IPS DF 6.9 (cell line): ENCODE measurements around the gene L1CAM.
A peak's percentile ranks its signal among the peaks of the same experiment; 100 is the strongest.

Source experiments
- DNase-seq: peaks from one replicate; pipeline ENCODE4 v3.0.0-alpha.2; 2013; ENCODE audit warnings: low read depth, low spot score
- H3K27ac ChIP-seq: one replicate; pipeline ENCODE4 v1.5.1; 2013; ENCODE audit warnings: low read length, control low read depth
- H3K27me3 ChIP-seq: 2 replicates; pipeline ENCODE4 v1.6.1; 2013; ENCODE audit warnings: mild to moderate bottlenecking, low read length; ENCODE audit not compliant: control insufficient read depth, insufficient read depth
- H3K36me3 ChIP-seq: 2 replicates; pipeline ENCODE4 v1.6.1; 2013; ENCODE audit warnings: low read length; ENCODE audit not compliant: control insufficient read depth, insufficient read depth
- H3K4me1 ChIP-seq: 2 replicates; pipeline ENCODE4 v1.6.1; 2013; ENCODE audit warnings: low read length; ENCODE audit not compliant: control insufficient read depth, insufficient read depth
- H3K4me3 ChIP-seq: 2 replicates; pipeline ENCODE4 v1.5.1; 2013; ENCODE audit warnings: mild to moderate bottlenecking, low read length
- H3K9me3 ChIP-seq: 2 replicates; pipeline ENCODE4 v1.6.1; 2013; ENCODE audit warnings: low read length, inconsistent platforms; ENCODE audit not compliant: control insufficient read depth, insufficient read depth
- WGBS: extraction: QIAGEN DNeasy Blood & Tissue Kit; methylation state at CpG from one replicate; pipeline ENCODE4 v1.1.7; 2013; ENCODE audit warnings: mixed read lengths, missing lambda C conversion rate; ENCODE audit not compliant: insufficient read length, insufficient coverage; 5-methylcytosine and 5-hydroxymethylcytosine counted together

L1CAM gene

GRCh38 chrX:153929576-153929975 lies 43.6 kb upstream of the L1CAM start:
- DNase-seq = no peak
- no peak overlapping the region for H3K27ac ChIP-seq
- H3K4me3 ChIP-seq = no peak overlapping the region
- peaks cover 14% of the 10 kb centered on the region for H3K36me3 ChIP-seq
- WGBS = no CpG with 5 or more reads among the region's 10 CpGs
- H3K27me3 ChIP-seq = no peaks in the 10 kb centered on the region
- 0 out of 2 replicates have a peak, but pooled peaks cover 1% of the 10 kb centered on the region for H3K4me1 ChIP-seq
- no peaks in the 10 kb centered on the region for H3K9me3 ChIP-seq

- peaks cover 14% of the 10 kb centered on the region for H3K36me3 ChIP-seq
- H3K27me3 ChIP-seq = no peaks in the 10 kb centered on the region
- no peaks in the 10 kb centered on the region for H3K9me3 ChIP-seq
- 0 out of 2 replicates have a peak, but pooled peaks cover 1% of the 10 kb centered on the region for H3K4me1 ChIP-seq
- no peak overlapping the region for H3K4me3 ChIP-seq
- no peak for DNase-seq
- no CpG with 5 or more reads among the region's 9 CpGs for WGBS
- H3K27ac ChIP-seq = no peak overlapping the region
Observed at GRCh38 chrX:153928846-153929245, 42.9 kb upstream of the L1CAM start.

- Histone ChIP-seq H3K4me1 (0 out of 2 replicates have a peak, but pooled peaks cover 1% of the 10 kb centered on the region), H3K9me3 (no peaks in the 10 kb centered on the region), H3K36me3 (peaks cover 14% of the 10 kb centered on the region), H3K4me3 (peak overlapping the region; percentile 68; the same call in 1 of the 2 replicates), H3K27ac (no peak overlapping the region), H3K27me3 (no peaks in the 10 kb centered on the region)
- WGBS = no CpG with 5 or more reads among the region's 76 CpGs
- DNase-seq = peak; percentile 79
Observed at GRCh38 chrX:153927922-153928760, 42.2 kb upstream of the L1CAM start.

GRCh38 chrX:153927672-153927921 lies 41.6 kb upstream of the L1CAM start:
- H3K27me3 ChIP-seq = no peaks in the 10 kb centered on the region
- DNase-seq = no peak
- peaks cover 14% of the 10 kb centered on the region for H3K36me3 ChIP-seq
- no peak overlapping the region for H3K27ac ChIP-seq
- H3K4me3 ChIP-seq = peak overlapping the region; percentile 68; the same call in 1 of the 2 replicates
- 0 out of 2 replicates have a peak, but pooled peaks cover 1% of the 10 kb centered on the region for H3K4me1 ChIP-seq
- H3K9me3 ChIP-seq = no peaks in the 10 kb centered on the region
- WGBS = no CpG with 5 or more reads among the region's 8 CpGs

- DNase-seq = no peak
- Histone ChIP-seq H3K9me3 (no peaks in the 10 kb centered on the region), H3K27ac (no peak overlapping the region), H3K27me3 (no peaks in the 10 kb centered on the region), H3K4me3 (peak overlapping the region; percentile 68; the same call in 1 of the 2 replicates), H3K4me1 (0 out of 2 replicates have a peak, but pooled peaks cover 1% of the 10 kb centered on the region), H3K36me3 (peaks cover 14% of the 10 kb centered on the region)
- WGBS = no CpG with 5 or more reads among the region's 31 CpGs
Observed at GRCh38 chrX:153926858-153927671, 41.1 kb upstream of the L1CAM start.

- H3K27ac ChIP-seq = no peak overlapping the region
- no peak for DNase-seq
- H3K36me3 ChIP-seq = peaks cover 12% of the 10 kb centered on the region
- H3K27me3 ChIP-seq = no peaks in the 10 kb centered on the region
- no peaks in the 10 kb centered on the region for H3K9me3 ChIP-seq
- peak overlapping the region; percentile 48; the same call in 1 of the 2 replicates for H3K4me3 ChIP-seq
- WGBS = no CpG with 5 or more reads among the region's 4 CpGs
- H3K4me1 ChIP-seq = 0 out of 2 replicates have a peak, but pooled peaks cover 1% of the 10 kb centered on the region
Observed at GRCh38 chrX:153926552-153926857, 40.5 kb upstream of the L1CAM start.

- H3K36me3 ChIP-seq = peaks cover 6% of the 10 kb centered on the region
- no peak for DNase-seq
- H3K9me3 ChIP-seq = no peaks in the 10 kb centered on the region
- H3K4me1 ChIP-seq = 0 out of 2 replicates have a peak, but pooled peaks cover 1% of the 10 kb centered on the region
- H3K27me3 ChIP-seq = no peaks in the 10 kb centered on the region
- peak within 1 kb of the TSS; percentile 48; the same call in 1 of the 2 replicates for H3K4me3 ChIP-seq
- no CpG with 5 or more reads among the region's 59 CpGs for WGBS
- H3K27ac ChIP-seq = no peak within 1 kb of the TSS
Observed at GRCh38 chrX:153925739-153926551, 40.0 kb upstream of the L1CAM start, which contains the start of gene ARHGAP4. TSS of gene ARHGAP4 (minus strand) at chrX:153926264. CDS start at chrX:153926202, 62 bp downstream.

GRCh38 chrX:153925387-153925738 lies 39.4 kb upstream of the L1CAM start:
- no CpG with 5 or more reads among the region's 4 CpGs for WGBS
- peak overlapping the region; percentile 48; the same call in 1 of the 2 replicates for H3K4me3 ChIP-seq
- no peak overlapping the region for H3K27ac ChIP-seq
- H3K27me3 ChIP-seq = no peaks in the 10 kb centered on the region
- DNase-seq = no peak
- 0 out of 2 replicates have a peak, but pooled peaks cover 1% of the 10 kb centered on the region for H3K4me1 ChIP-seq
- H3K9me3 ChIP-seq = no peaks in the 10 kb centered on the region
- H3K36me3 ChIP-seq = peaks cover 6% of the 10 kb centered on the region

- no peaks in the 10 kb centered on the region for H3K9me3 ChIP-seq
- no CpG with 5 or more reads among the region's 14 CpGs for WGBS
- DNase-seq = no peak
- H3K27me3 ChIP-seq = no peaks in the 10 kb centered on the region
- H3K4me1 ChIP-seq = 0 out of 2 replicates have a peak, but pooled peaks cover 1% of the 10 kb centered on the region
- no peak overlapping the region for H3K4me3 ChIP-seq
- peaks cover 2% of the 10 kb centered on the region; the same call in 1 of the 2 replicates for H3K36me3 ChIP-seq
- no peak overlapping the region for H3K27ac ChIP-seq
Observed at GRCh38 chrX:153924149-153924861, 38.3 kb upstream of the L1CAM start.
